K562 (cell line): ENCODE data around the gene ASB11. TPM values are rescaled to one million over a fixed set of nuclear protein-coding genes. Genes with fewer than 3 reads are reported as not detected.

Experiments used
- ATAC-seq: fragments of 200-7000 bp; cut with Tn5 transposase; 3 replicates; pipeline ENCODE4 v1.9.1; 2020; ENCODE audit warnings: moderate library complexity
- BruUV-seq: library from RNA; stranded (reverse); fragments of 400-500 nt; replicated peaks from 2 replicates; lab custom pipeline; 2021; lab: Mats Ljungman, UMichigan
- CTCF ChIA-PET: fragments of 300-600 bp; formaldehyde crosslinking; extraction: SDS; loops from one replicate; lab custom pipeline; 2021; ENCODE audit warnings: low intra/inter-chr PET ratio; lab: Yijun Ruan, JAX
- POLR2A ChIA-PET: fragments of 300-600, 350-650 bp; sonication (Branson Sonifier 250); formaldehyde crosslinking; extraction: SDS; loops from one replicate; lab custom pipeline; 2021; ENCODE audit warnings: antibody characterized with exemption, inconsistent platforms; lab: Yijun Ruan, JAX
- DNase-seq, 4 experiments: peaks; one replicate each; pipeline versions ENCODE4 v3.0.0 to v3.0.0-alpha.2; 2011 to 2018; ENCODE audit warnings: low spot score in 3 of 4, mixed read lengths in 3 of 4; ENCODE audit errors: extremely low read depth in 1 of 4
- FAIRE-seq: peaks from 2 replicates; lab custom pipeline; 2011; peaks lifted over from hg19 to GRCh38; lab: Jason Lieb, UNC
- H2AFZ ChIP-seq: 2 replicates; pipeline ENCODE4 v1.6.0; 2011; ENCODE audit warnings: low read depth, low read length, control low read depth, inconsistent platforms
- H3K27ac ChIP-seq: fragments of 200-600 bp; 3 replicates; pipeline ENCODE4 v1.8.0; 2011; ENCODE audit warnings: low read depth, mild to moderate bottlenecking, control low read depth, inconsistent platforms, low read length, moderate library complexity, mixed read lengths; ENCODE audit errors: extremely low read depth
- H3K27me3 ChIP-seq, 2 experiments: fragments of 300-600 bp in 1 of 2; 2 replicates in 1 of 2; 3 replicates in 1 of 2; pipeline versions ENCODE4 v1.6.0 to v1.8.0; 2011; ENCODE audit warnings: inconsistent platforms in 2 of 2, low read length in 2 of 2, mild to moderate bottlenecking in 1 of 2, mixed read lengths in 1 of 2, moderate library complexity in 1 of 2; ENCODE audit not compliant: control insufficient read depth in 2 of 2, insufficient read depth in 2 of 2
- H3K36me3 ChIP-seq: fragments of 300-600 bp; 3 replicates; pipeline ENCODE4 v1.8.0; 2011; ENCODE audit warnings: mild to moderate bottlenecking, low read length, inconsistent platforms; ENCODE audit not compliant: control insufficient read depth, insufficient read depth
- H3K4me1 ChIP-seq, 2 experiments: fragments of 200-600 bp in 1 of 2; replicated peaks in 1 of 2; 2 replicates in 1 of 2; 3 replicates in 1 of 2; pipeline versions ENCODE4 v1.5.1 to v1.8.0; 2011; ENCODE audit warnings: inconsistent platforms in 2 of 2, low read length in 2 of 2, mild to moderate bottlenecking in 1 of 2, mixed read lengths in 1 of 2, moderate library complexity in 1 of 2; ENCODE audit not compliant: control insufficient read depth in 2 of 2, insufficient read depth in 2 of 2
- H3K4me2 ChIP-seq: 2 replicates; pipeline ENCODE4 v1.6.1; 2011; ENCODE audit warnings: low read length, control low read depth, inconsistent platforms, mixed read lengths; ENCODE audit not compliant: insufficient read depth
- H3K4me3 ChIP-seq: fragments of 200-600 bp; sonication (generic), shearing (Covaris generic); 2 replicates; pipeline ENCODE4 v1.5.1; 2016; ENCODE audit warnings: control low read depth, inconsistent platforms
- H3K79me2 ChIP-seq: fragments of 200-600 bp; 3 replicates; pipeline ENCODE4 v1.8.0; 2011; ENCODE audit warnings: low read length, inconsistent platforms; ENCODE audit not compliant: control insufficient read depth, insufficient read depth
- H3K9ac ChIP-seq, 2 experiments: 2 replicates each; pipeline versions ENCODE4 v1.6.0 to v1.6.1; 2011; ENCODE audit warnings: low read depth in 2 of 2, low read length in 2 of 2, control low read depth in 1 of 2, inconsistent platforms in 1 of 2, mild to moderate bottlenecking in 1 of 2, mixed read lengths in 1 of 2; ENCODE audit not compliant: insufficient read depth in 1 of 2
- H3K9me1 ChIP-seq: one replicate; pipeline ENCODE4 v1.6.0; 2011; ENCODE audit warnings: inconsistent platforms, mild to moderate bottlenecking, low read length, moderate library complexity; ENCODE audit not compliant: control insufficient read depth, insufficient read depth
- H3K9me3 ChIP-seq: replicated peaks from 2 replicates; pipeline ENCODE4 v1.5.1; 2011; ENCODE audit warnings: low read depth, low read length, inconsistent platforms; ENCODE audit not compliant: control insufficient read depth, insufficient read depth
- H4K20me1 ChIP-seq: replicated peaks from 2 replicates; pipeline ENCODE4 v1.6.1; 2011; ENCODE audit warnings: low read length, inconsistent platforms, mixed read lengths; ENCODE audit not compliant: control insufficient read depth, insufficient read depth
- CBX2 ChIP-seq: fragments of 200-600 bp; sonication (generic); IDR thresholded peaks from one replicate; pipeline ENCODE4 v1.6.1; 2012; ENCODE audit warnings: mild to moderate bottlenecking, low read length, inconsistent platforms; ENCODE audit not compliant: insufficient read depth, poor library complexity, severe bottlenecking
- CHD1 ChIP-seq: fragments of 200-600 bp; sonication (generic); IDR thresholded peaks from one replicate; pipeline ENCODE4 v1.6.1; 2012; ENCODE audit warnings: mild to moderate bottlenecking, moderate library complexity, low read length, inconsistent platforms
- E2F3 ChIP-seq: fragments of 250-450 bp; sonication (Bioruptor Pico); IDR thresholded peaks from 2 replicates; pipeline ENCODE4 v1.4.0; 2020; ENCODE audit warnings: mild to moderate bottlenecking
- EWSR1 ChIP-seq: fragments of 450-650 bp; IDR thresholded peaks from 2 replicates; pipeline ENCODE4 v1.6.1; 2018; ENCODE audit warnings: borderline replicate concordance, mild to moderate bottlenecking, low read depth, moderate library complexity; ENCODE audit not compliant: partially characterized antibody
- GABPB2 ChIP-seq: fragments of 250-450 bp; sonication (Bioruptor Pico); conservative IDR thresholded peaks from 2 replicates; pipeline ENCODE4 v1.5.1; 2021; ENCODE audit warnings: mild to moderate bottlenecking
- GATAD2A ChIP-seq: fragments of 450-650 bp; IDR thresholded peaks from 2 replicates; pipeline ENCODE4 v1.6.1; 2017
- HOXB6 ChIP-seq: fragments of 250-450 bp; sonication (Bioruptor Pico); IDR thresholded peaks from 2 replicates; pipeline ENCODE4 v1.5.1; 2022; ENCODE audit warnings: mild to moderate bottlenecking, borderline replicate concordance
- LEF1 ChIP-seq: fragments of 450-650 bp; IDR thresholded peaks from 2 replicates; pipeline ENCODE4 v1.6.1; 2016; ENCODE audit warnings: mild to moderate bottlenecking
- RBM22 ChIP-seq: fragments of 200-400 bp; formaldehyde crosslinking; IDR thresholded peaks from 2 replicates; pipeline ENCODE4 v1.6.1; 2018; ENCODE audit warnings: low read length, low read depth; ENCODE audit not compliant: poor library complexity, severe bottlenecking
- SMAD1 ChIP-seq: fragments of 150-350 bp; IDR thresholded peaks from 2 replicates; pipeline ENCODE4 v1.6.1; 2014; ENCODE audit warnings: low read length, low read depth; ENCODE audit not compliant: partially characterized antibody
- WHSC1 ChIP-seq: IDR thresholded peaks from one replicate; pipeline ENCODE4 v1.6.1; 2012; ENCODE audit warnings: low read length, control low read depth, inconsistent platforms
- ZNF217 ChIP-seq: sonication (generic); formaldehyde crosslinking; IDR thresholded peaks from 2 replicates; pipeline ENCODE4 v1.8.0; 2022; ENCODE audit warnings: mild to moderate bottlenecking, missing genetic modification reagents
- ZNF3 ChIP-seq: fragments of 250-450 bp; sonication (Bioruptor Pico); IDR thresholded peaks from 2 replicates; pipeline ENCODE4 v1.5.0; 2021; ENCODE audit warnings: mild to moderate bottlenecking, moderate library complexity
- WGBS: fragments of 100-300 bp; shearing (Covaris generic); methylation state at CpG from one replicate; pipeline ENCODE4 v1.1.6; 2016; ENCODE audit warnings: low coverage, mixed read lengths; ENCODE audit not compliant: insufficient coverage; ENCODE audit errors: missing lambda C conversion rate; 5-methylcytosine and 5-hydroxymethylcytosine counted together
- in situ Hi-C: fragments of 300-500 bp; cut with MboI; formaldehyde crosslinking; loops from 4 replicates; pipeline ENCODE4 v1.15.0; 2018; ENCODE audit warnings: inconsistent platforms, mixed read lengths
- intact Hi-C: fragments of 100-400 bp; cut with micrococcal nuclease; formaldehyde crosslinking; loops from 2 replicates; pipeline ENCODE4 v1.14.2; 2022
- polyA plus RNA-seq, 8 experiments: library from polyadenylated mRNA; depleted of rRNA in 4 of 8; stranded (reverse) in 5 of 8; unstranded in 3 of 8; fragments of >200 nt; fragmentation: Nextera tagmentation in 2 of 8; fragmentation: Illumina TruSeq in 1 of 8; extraction: Ambion mirVana in 2 of 8; extraction: Trizol in 1 of 8; gene quantifications; 2 replicates each; pipeline versions ENCODE4 v1.2.1 to v1.2.3, GENCODE V29; 2011 to 2014; ENCODE audit warnings: inconsistent platforms in 1 of 8, missing spikeins in 1 of 8
- total RNA-seq, 7 experiments: library from RNA; depleted of rRNA in 6 of 7; stranded (reverse); fragments of >200 nt in 6 of 7; fragmentation: Illumina TruSeq in 2 of 7; extraction: Trizol in 2 of 7; gene quantifications; 2 replicates each; pipeline versions ENCODE4 v1.2.1 to v1.2.3, GENCODE V29; 2011 to 2021; ENCODE audit warnings: low replicate concordance in 1 of 7
- TF ChIP-seq, protein P1 (sequence below): fragments of 450-650 bp; IDR thresholded peaks from 2 replicates; pipeline ENCODE4 v1.6.1; 2016; ENCODE audit warnings: borderline replicate concordance
- TF ChIP-seq, protein P2 (sequence below): fragments of 200-800 bp; sonication (Bioruptor generic); IDR thresholded peaks from 2 replicates; pipeline ENCODE4 v1.6.1; 2017; ENCODE audit warnings: missing genetic modification characterization, missing compliant biosample characterization

Gene ASB11
- total and polyA plus RNA-seq, 9 of the 15 experiments (the other 6 are each of a cell fraction or from before 2014, with no cell fraction given): not detected

DNA sequence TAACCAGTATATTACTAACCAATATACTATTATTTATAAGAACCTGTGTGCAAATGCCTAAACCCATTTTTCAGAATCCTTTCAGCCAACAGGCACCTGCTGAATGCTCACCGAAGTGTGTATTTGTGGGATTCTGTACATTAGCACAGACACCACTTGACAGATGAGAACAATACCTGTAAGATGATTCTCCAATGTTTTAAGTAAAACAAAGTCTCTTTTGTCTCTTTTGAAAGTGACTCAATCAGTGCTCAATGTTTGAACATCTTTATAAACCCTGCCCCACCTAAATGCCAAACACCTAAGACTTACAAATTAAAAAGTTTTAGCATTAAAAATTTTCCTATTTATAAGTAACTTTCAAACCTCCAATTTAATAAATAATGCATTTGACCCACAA, 46.3 kb downstream of the ASB11 start:
- in situ Hi-C loops (no loop called here), intact Hi-C loops (no loop called here)
- DNase-seq (no peak), ATAC-seq (no peak), FAIRE-seq (no peak)
- no peaks in the 10 kb centered on the region for H4K20me1 ChIP-seq
- no peaks in the 10 kb centered on the region for H3K9me1 ChIP-seq
- no peaks in the 10 kb centered on the region for H3K36me3 ChIP-seq
- H3K27me3 ChIP-seq: peaks cover 0 to 7% of the 10 kb centered on the region in 2 experiments; a peak in 1 of 5 replicates
- no peaks in the 10 kb centered on the region for H3K79me2 ChIP-seq
- H3K4me1 ChIP-seq: peaks cover 0 to 2% of the 10 kb centered on the region in 2 experiments; a peak in 2 of 5 replicates
- no peak overlapping the region for H2AFZ ChIP-seq
- H3K9ac ChIP-seq: no peak overlapping the region
- TF ChIP-seq WHSC1: no peak
- TF ChIP-seq, protein P1, sequence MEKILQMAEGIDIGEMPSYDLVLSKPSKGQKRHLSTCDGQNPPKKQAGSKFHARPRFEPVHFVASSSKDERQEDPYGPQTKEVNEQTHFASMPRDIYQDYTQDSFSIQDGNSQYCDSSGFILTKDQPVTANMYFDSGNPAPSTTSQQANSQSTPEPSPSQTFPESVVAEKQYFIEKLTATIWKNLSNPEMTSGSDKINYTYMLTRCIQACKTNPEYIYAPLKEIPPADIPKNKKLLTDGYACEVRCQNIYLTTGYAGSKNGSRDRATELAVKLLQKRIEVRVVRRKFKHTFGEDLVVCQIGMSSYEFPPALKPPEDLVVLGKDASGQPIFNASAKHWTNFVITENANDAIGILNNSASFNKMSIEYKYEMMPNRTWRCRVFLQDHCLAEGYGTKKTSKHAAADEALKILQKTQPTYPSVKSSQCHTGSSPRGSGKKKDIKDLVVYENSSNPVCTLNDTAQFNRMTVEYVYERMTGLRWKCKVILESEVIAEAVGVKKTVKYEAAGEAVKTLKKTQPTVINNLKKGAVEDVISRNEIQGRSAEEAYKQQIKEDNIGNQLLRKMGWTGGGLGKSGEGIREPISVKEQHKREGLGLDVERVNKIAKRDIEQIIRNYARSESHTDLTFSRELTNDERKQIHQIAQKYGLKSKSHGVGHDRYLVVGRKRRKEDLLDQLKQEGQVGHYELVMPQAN: no peak
- TF ChIP-seq, protein P2, sequence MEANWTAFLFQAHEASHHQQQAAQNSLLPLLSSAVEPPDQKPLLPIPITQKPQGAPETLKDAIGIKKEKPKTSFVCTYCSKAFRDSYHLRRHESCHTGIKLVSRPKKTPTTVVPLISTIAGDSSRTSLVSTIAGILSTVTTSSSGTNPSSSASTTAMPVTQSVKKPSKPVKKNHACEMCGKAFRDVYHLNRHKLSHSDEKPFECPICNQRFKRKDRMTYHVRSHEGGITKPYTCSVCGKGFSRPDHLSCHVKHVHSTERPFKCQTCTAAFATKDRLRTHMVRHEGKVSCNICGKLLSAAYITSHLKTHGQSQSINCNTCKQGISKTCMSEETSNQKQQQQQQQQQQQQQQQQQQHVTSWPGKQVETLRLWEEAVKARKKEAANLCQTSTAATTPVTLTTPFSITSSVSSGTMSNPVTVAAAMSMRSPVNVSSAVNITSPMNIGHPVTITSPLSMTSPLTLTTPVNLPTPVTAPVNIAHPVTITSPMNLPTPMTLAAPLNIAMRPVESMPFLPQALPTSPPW (CRISPR knock-in tag): no peak
- no peak for TF ChIP-seq SMAD1
- TF ChIP-seq EWSR1: no peak
- no peak for TF ChIP-seq LEF1
- no peak for TF ChIP-seq E2F3 (CRISPR knock-in tag)
- no peak for TF ChIP-seq CBX2
- no peak for TF ChIP-seq GABPB2 (CRISPR knock-in tag)
- no peak for TF ChIP-seq RBM22
- no peak for TF ChIP-seq HOXB6 (CRISPR knock-in tag)
- no peak for TF ChIP-seq ZNF217 (CRISPR knock-in tag)
- TF ChIP-seq CHD1: no peak
- no peak for TF ChIP-seq ZNF3 (CRISPR knock-in tag)
- TF ChIP-seq GATAD2A: no peak
- CTCF ChIA-PET: no interaction called here
- H3K4me2 ChIP-seq: no peak overlapping the region
- H3K27ac ChIP-seq: no peak overlapping the region
- POLR2A ChIA-PET: no interaction called here
- H3K9me3 ChIP-seq: no peaks in the 10 kb centered on the region
- WGBS: 27% methylated on average over 1 of the region's 1 CpG
- no TSS peak for BruUV-seq
- no peak overlapping the region for H3K4me3 ChIP-seq
